ENCODE data around the gene ASCC3.
"Not testable (repeated sequence)": the region's sequence is repeated elsewhere in the genome, so short reads cannot be mapped to it uniquely, and the experiment has no call there.

ASCC3 gene

DNA sequence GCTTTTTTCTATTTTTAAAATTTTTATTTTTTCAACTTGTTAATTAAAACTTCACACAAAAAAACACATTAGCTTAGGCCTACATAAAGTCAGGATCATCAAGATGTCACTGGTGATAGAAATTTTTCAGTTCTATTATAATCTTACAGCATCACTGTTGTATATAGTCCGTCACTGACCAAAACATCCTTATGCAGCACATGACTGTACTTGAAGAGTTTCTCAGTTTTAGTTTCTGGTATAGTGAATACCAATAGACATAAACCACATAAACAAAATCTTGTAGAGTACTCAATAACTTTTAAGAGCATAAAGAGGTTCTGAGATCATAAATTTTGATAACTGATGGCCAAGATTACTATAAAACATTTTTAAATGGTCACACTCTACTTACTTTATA lies 71.8 kb downstream of the ASCC3 start:
- in situ Hi-C loops (cut with MboI; ENCODE audit: low sequenced_read_pairs): no loop called here

DNA sequence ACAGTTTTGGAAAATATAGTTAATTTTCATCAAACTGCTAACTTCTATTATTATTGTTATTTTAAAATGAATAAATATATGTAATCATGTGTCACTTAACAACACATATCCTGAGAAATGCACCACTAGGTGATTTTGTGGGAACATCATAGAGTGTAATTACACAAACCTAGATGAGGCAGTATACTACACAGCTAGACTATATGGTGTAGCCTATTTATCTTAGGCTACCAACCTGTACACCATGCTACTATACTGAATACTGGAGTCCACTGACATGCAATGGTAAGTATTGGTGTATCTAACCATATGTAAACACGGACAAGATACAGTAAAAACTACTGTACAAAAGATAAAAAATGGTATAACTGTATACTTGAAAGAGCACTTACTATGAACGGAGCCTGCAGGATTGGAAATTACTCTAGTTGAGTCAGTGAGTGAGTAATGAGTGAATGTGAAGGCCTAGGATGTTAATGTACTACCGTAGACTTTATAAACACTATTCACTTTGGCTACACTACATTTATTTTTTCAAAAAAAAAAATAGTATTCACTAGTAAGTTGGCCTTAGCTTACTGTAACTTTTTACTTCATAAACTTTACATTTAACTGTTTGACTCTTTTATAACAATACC lies 72.4 kb downstream of the ASCC3 start:
- in situ Hi-C loops (cut with MboI; ENCODE audit: low sequenced_read_pairs): no loop called here

- in situ Hi-C loops (cut with MboI; ENCODE audit: low sequenced_read_pairs): no loop called here
Observed at GRCh38 chr6:100806296-100806695, 74.8 kb downstream of the ASCC3 start.

GRCh38 chr6:100803264-100804045 lies 77.7 kb downstream of the ASCC3 start:
- in situ Hi-C loops (cut with MboI; ENCODE audit: low sequenced_read_pairs): no loop called here

- in situ Hi-C loops (cut with MboI; ENCODE audit: low sequenced_read_pairs): no loop called here
Observed at GRCh38 chr6:100801036-100801435, 80.1 kb downstream of the ASCC3 start.

DNA sequence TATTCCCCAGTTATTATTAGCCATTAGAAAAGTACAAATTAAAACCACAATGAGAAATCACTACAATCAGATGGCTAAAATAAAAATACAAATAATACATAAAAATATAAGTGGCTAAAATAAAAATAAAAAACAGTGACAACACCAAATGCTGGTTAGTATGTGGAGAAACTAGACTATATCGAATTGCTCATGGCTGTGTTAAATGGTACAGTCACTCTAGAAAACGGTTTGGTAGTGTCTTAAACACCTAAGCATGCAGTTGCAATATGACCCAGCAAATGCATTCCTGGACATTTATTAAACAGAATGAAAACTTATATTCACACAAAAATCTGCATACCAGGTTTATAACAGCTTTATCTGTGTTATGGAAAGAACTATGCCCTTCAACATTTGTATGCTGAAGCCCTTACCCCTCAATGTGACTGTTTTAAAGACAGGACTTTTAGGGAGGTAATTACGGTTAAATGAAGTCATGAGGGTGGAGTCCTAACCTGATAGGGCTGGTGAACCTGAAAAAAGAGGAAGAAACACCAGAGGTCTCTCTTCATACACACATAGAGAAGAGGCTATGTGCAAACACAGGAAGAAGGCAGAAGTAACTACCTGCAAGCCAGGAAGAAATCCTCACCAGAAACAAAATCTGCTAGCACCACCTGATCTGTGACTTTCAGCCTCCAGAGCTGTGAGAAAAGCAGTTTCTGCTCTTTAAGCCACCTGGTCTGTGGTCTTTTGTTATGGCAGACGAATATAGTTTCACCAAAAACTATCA lies 84.9 kb downstream of the ASCC3 start:
- in situ Hi-C loops (cut with MboI; ENCODE audit: low sequenced_read_pairs): no loop called here

DNA sequence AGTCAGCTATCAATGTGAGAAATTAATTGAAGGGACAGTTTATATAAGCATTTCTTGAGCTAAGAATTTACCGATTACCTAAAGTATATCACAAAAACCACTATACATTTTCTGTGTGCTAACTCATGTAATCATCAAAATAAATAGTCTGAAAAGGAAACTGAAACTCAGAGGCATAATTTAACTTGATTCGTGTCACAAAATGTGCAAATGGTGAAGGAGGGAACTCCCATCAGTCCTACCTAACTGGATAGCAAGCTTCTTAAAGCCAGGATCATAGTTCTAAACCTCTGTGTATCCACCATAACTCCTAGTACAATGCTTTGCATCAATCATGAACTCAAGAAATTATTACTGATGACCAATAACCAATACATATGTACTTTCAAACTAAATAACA lies 91.0 kb downstream of the ASCC3 start:
- in situ Hi-C loops (cut with MboI; ENCODE audit: low sequenced_read_pairs): no loop called here

DNA sequence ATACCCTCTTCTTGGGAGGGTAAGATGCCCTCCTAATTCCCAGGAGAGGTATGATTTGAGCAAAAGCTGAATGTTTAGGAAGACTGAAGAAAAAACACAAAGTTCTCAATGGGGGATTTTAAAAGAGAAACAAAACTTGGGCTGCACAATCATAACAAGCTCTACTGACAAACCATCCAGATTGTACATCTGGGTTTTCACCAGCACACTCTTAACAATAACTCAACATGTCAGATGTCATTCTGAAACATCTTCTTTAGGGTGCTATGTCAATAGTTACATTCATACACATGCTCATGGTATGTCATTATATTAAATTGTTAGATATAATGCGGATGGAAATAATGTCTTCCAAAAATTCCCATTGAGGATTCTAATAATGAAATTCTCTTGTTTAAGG lies 95.1 kb downstream of the ASCC3 start:
- in situ Hi-C loops (cut with MboI; ENCODE audit: low sequenced_read_pairs): no loop called here

- in situ Hi-C loops (cut with MboI; ENCODE audit: low sequenced_read_pairs): no loop called here
Observed at GRCh38 chr6:100780648-100781047, 100.5 kb downstream of the ASCC3 start.

DNA sequence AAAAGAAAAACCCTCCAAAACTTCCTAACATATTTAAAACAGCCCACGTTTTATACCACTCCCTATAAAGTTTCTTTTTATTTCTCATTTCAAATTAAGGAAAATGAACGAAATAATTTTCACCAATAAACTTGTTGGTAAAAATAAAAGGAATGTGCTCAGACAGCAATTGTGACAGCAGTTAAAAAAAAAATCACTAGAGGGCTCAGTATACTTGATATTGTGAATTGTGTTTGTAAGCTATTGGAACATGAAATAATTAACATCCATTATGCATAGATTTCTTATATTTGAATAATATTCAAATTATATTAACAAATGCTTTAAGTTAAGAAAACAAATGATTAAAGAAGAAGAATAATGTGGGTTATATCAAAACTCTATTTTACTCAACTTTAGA lies 105.5 kb downstream of the ASCC3 start:
- in situ Hi-C loops (cut with MboI; ENCODE audit: low sequenced_read_pairs): no loop called here

DNA sequence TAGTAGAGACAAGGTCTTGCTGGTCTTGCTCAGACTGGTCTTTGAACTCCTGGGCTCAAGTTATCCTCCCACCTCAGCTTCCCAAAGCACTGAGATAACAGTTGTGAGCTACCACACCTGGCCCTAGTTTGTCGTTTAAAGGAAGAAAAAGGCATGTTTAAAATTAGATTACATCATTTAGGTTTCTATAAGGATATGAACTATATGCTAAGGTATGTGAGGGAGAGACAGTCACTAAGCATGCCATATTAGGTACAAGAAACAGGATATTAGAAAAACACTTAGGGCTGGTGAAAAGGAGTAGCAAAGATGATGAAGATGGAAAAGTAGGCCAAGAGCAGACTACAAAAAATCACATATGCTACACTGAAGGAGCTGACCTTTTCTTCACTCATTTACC lies 106.4 kb downstream of the ASCC3 start:
- in situ Hi-C loops (cut with MboI; ENCODE audit: low sequenced_read_pairs): no loop called here

DNA sequence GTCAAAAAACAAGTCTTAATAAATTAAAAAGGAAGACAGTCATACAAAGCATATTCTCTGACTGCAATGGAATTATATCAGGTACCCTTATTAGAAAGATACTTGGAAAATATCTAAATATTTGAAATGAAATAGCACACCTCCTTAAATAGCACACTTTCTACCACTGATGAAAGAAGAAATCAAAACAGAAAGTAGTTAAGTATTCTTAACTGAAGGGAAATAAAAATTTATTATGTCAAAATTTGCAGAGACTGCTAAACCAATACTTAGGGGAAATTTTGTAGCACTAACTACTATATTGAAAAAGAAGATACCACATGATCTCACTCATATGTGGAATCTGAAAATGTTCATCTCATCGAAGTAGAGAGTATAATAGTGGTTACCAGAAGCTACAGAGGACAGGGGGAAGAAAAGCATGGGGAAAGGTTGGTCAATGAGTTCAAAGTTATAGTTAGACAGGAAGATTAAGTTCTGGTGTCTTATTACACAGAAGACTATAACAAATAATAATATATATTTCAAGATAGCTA lies 112.2 kb downstream of the ASCC3 start:
- in situ Hi-C loops (cut with MboI; ENCODE audit: low sequenced_read_pairs): no loop called here

DNA sequence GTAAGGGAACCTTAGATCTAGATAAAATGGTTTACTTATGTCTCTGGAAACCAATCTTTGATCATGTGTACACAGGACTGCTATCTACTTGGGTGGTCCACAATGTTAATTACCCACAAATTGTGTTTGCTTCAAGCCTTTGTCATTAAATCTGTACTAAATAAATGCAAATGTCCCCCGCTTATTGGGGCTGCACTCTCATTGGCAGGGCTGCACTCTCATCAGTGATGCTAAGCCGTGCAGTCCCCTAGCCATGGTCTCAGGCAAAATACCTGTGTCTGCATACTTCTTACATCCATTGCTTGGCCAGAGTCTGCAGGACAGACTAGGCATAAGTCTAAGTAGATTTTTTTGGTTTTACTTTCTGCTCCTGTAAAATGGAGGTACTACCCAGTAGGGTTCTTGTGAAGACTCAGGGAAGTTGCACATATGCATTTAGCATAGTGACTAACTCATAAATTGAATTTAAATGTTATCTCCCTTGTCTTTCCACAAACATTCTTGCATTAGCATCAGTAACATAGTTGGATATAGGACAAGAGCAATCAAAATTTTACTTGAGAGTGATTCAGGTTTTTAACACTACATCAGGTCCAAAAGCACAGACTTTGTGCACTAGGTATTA lies 117.4 kb downstream of the ASCC3 start:
- in situ Hi-C loops (cut with MboI; ENCODE audit: low sequenced_read_pairs): no loop called here

GRCh38 chr6:100761841-100762240 lies 119.3 kb downstream of the ASCC3 start:
- in situ Hi-C loops (cut with MboI; ENCODE audit: low sequenced_read_pairs): no loop called here

DNA sequence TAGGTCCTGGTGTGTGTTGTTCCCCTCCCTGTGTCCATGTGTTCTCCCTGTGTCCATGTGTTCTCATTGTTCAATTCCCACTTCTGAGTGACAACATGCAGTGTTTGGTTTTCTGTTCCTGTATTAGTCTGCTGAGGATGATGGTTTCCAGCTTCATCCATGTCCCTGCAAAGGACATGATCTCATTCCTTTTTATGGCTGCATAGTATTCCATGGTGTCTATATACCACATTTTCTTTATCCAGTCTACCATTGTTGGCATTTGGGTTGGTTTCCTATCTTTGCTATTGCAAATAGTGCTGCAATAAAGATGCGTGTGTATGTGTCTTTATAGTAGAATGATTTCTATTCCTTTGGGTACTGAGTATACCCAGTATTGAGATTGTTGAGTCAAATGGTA lies 122.7 kb downstream of the ASCC3 start:
- in situ Hi-C loops (cut with MboI; ENCODE audit: low sequenced_read_pairs): not testable (repeated sequence)

GRCh38 chr6:100753421-100753820 lies 127.7 kb downstream of the ASCC3 start:
- in situ Hi-C loops (cut with MboI; ENCODE audit: low sequenced_read_pairs): no loop called here

GRCh38 chr6:100751590-100751989 lies 129.5 kb downstream of the ASCC3 start:
- in situ Hi-C loops (cut with MboI; ENCODE audit: low sequenced_read_pairs): no loop called here

DNA sequence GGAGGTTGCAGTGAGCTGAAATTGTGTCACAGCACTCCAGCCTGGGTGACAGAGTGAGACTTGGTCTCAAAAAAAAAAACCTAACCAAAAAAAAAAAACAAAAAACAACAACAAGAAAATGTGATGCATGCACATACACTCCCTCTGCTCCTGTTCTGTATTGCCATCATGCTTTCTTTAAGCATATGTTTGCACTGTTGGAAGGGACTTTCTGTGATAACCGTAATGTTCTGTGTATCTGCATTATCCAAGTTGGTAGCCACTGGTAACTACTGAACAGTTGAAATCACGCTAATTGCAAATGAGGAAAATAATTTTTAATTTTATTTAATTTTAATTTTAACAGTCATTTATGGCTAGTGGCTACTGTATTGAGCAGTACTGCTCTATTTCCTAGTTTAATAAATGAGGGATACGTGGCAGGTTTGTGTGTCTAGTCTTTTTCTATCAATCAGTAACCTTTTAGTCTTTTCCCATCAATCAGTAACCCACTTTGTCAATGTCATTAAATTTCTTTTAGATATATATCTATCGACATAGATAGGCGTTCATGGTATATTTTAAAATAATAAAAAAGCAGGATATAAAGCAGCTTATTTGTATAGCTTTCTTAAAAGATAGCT lies 135.6 kb downstream of the ASCC3 start:
- in situ Hi-C loops (cut with MboI; ENCODE audit: low sequenced_read_pairs): no loop called here

DNA sequence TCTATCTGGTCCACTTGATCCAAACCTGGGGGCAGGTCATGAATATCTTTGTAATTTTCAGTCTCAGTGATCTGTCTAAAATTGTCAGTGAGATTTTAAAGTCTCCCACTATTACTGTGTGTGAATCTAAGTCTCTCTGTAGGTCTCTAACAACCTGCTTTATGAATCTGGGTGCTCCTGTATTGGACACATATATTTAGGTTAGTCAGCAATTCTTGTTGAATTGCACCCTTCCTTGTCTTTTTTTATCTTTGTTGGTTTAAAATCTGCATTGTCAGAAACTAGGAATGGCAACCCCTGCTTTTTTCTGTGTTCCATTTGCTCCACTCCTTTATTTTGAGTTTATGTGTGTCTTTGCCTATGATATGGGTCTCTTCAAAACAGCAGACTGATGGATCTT lies 140.7 kb downstream of the ASCC3 start:
- in situ Hi-C loops (cut with MboI; ENCODE audit: low sequenced_read_pairs): no loop called here

DNA sequence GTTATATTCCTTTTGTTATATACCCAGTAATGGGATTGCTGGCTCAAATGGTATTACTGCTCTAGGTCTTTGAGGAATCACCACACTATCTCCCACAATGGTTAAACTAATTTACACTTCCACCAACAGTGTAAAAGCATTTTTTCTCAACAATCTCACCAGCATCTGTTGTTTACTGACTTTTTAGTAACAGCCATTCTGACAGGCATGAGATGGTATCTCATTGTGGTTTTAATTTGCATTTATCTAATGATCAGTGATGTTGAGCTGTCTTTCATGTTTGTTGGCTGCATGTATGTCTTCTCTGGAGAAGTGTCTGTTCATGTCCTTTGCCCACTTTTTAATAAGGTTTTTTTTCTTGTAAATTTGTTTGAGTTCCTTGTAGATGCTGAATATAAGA lies 143.4 kb downstream of the ASCC3 start:
- in situ Hi-C loops (cut with MboI; ENCODE audit: low sequenced_read_pairs): not testable (repeated sequence)

DNA sequence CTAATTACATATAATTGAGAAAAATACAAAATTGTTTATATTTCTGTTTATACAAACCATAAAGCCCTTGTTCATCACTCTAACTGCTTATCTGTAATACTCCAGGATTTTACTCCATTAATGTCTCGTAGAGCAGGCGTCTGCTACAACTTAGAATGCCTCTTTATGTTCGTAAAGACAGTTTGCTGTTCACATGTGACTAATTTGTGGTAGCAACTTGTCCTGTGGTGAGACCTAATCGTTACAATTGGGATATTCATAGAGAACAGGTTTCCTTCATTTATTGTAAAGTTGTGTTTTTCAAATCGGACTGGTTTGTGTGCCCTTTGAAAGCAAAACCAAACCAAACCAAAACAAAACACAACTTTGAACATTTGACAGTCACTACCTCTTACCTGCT lies 149.7 kb downstream of the ASCC3 start:
- in situ Hi-C loops (cut with MboI; ENCODE audit: low sequenced_read_pairs): no loop called here

All from HL-60/S4 treated with phorbol 12-myristate 13-acetate at 8.2 ng/mL for 4 days and 3 days (cell line).